IgD-negative memory B cell (primary cell): Measurements from ENCODE around the gene FRMD4B. TPM values are rescaled to one million over a fixed set of nuclear protein-coding genes. Genes with fewer than 3 reads are reported as not detected.

ENCODE experiments used
- H3K27ac Mint-ChIP-seq, 3 donors: one replicate each; pipeline ENCODE4 v1.8.0; 2020 to 2022; ENCODE audit warnings: mild to moderate bottlenecking in 3 of 3, mixed read lengths in 3 of 3, moderate library complexity in 1 of 3
- H3K27me3 Mint-ChIP-seq: one replicate; pipeline ENCODE4 v1.8.0; 2021; ENCODE audit warnings: mixed read lengths
- H3K36me3 Mint-ChIP-seq: one replicate; pipeline ENCODE4 v1.8.0; 2020; ENCODE audit warnings: mild to moderate bottlenecking, mixed read lengths
- H3K4me1 Mint-ChIP-seq, 3 donors: one replicate each; pipeline ENCODE4 v1.8.0; 2020 to 2022; ENCODE audit warnings: mixed read lengths in 3 of 3, mild to moderate bottlenecking in 1 of 3
- H3K4me3 Mint-ChIP-seq, 4 donors: one replicate each; pipeline ENCODE4 v1.8.0; 2020 to 2022; ENCODE audit warnings: mild to moderate bottlenecking in 4 of 4, mixed read lengths in 4 of 4, moderate library complexity in 3 of 4
- H3K9me3 Mint-ChIP-seq, 3 donors: one replicate each; pipeline ENCODE4 v1.8.0; 2020 to 2021; ENCODE audit warnings: mixed read lengths in 3 of 3, mild to moderate bottlenecking in 1 of 3
- polyA plus RNA-seq: library from polyadenylated mRNA; unstranded; fragments of 300-500 nt; fragmentation: Illumina TruSeq; gene quantifications from one replicate; pipeline ENCODE4 v1.2.3, GENCODE V29; 2021

FRMD4B gene
- polyA plus RNA-seq, 1 donor from 2014 or later = 0.05 TPM

DNA sequence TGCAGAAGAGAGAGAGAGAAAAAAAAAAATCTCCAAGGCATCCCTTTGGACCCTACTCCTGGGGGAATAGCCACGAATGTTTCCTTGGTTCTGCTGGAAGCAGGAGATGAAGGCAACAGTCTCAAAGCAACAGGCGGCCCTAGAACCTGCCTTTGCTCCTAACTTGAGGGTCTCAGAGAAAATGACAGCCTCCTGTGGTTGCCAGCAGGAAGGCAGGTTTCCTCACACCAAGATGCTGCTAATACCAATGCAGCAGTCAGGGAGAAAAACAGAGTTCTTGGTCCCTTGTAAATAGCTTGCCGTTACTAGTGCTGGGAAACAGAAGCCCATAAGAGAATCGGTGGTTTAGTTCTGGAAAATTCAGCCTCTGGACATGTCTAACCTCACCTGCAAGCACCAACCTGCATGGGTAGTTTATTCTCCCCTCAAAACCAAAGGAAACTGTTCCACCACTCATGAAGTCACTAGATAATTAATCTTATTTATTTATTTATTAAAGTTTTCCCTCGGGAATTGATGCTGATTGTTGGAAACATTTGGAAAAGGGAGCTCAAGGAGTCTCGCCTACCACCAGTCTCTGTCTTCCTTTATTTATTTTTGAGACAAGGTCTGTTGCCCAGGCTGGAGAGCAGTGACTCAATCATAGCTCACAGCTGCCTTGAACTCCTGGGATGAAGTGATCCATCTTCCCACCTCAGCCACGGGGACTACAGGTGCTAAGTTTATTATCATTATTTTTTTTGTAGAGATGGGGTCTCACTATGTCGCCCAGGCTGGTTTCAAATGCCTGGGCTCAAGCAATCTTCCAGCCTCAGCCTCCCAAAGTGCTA is 883 bp upstream of the FRMD4B start:
- no peaks in the 10 kb centered on the region for H3K36me3 Mint-ChIP-seq
- no peak overlapping the region for H3K27ac Mint-ChIP-seq
- peaks cover 37% of the 10 kb centered on the region for H3K27me3 Mint-ChIP-seq

DNA sequence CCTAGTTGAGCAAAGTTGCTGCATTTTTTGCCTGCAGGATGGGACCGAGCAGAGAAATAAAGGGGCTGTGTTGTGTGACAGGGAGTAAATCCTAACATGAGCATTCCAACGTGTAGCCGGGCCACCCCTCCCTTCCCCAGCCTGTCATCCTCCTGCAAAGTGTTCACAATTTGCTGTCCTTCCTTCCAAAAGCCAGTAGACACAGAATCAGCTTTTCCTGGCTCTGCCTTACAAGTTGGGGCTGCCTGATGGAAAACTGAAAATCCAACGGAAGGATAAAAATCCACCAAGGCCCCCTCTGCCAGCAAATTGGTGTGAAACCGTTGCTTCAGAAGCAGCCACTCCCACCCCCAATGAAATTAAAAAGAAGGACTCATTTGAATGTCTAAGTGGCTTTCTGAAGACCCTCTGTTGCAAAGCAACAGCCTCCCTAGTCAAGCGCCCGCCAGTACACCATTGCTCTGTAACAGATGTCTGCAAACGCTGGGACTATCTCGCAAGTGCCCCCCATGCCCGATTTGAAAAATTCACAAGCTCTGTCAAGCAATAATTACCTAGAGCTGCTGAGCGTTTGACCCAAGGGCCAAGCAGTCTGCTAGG is 665 bp downstream of the FRMD4B start:
- H3K36me3 Mint-ChIP-seq = no peaks in the 10 kb centered on the region
- peak overlapping the region in 3 of 4 donors; percentile 18 to 79 (median 54) for H3K4me3 Mint-ChIP-seq
- no peaks in the 10 kb centered on the region for H3K9me3 Mint-ChIP-seq
- H3K27ac Mint-ChIP-seq = no peak overlapping the region
- H3K27me3 Mint-ChIP-seq = peaks cover 36% of the 10 kb centered on the region
- peaks cover 0 to 2% (median 0%) of the 10 kb centered on the region in 3 donors for H3K4me1 Mint-ChIP-seq

More for the DNA sequence above, 883 bp upstream of the FRMD4B start:
- Mint-ChIP-seq H3K9me3 (no peaks in the 10 kb centered on the region), H3K4me3 (peak overlapping the region in 3 of 4 donors; percentile 33 to 64 (median 41)), H3K4me1 (peaks cover 0 to 2% (median 0%) of the 10 kb centered on the region in 3 donors)

DNA sequence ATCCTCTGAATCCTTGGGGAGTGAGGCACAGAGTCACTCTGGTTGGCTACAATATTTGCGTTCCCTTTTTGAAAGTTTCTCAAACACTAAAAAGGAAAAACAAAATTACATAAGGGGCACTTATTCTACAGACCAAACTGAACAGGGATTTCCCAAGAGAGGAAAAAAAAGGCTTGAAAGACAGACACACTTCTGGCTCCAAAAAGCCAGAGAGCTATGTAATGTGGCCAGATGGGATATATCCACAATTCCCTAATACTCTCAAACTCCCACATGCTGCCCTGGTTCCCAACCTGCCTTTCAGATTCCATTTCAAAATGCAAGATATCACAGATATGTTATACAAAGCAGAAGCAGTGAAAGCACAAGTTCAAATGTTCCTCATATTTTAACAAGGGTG is 1.6 kb downstream of the FRMD4B start:
- H3K9me3 Mint-ChIP-seq = no peaks in the 10 kb centered on the region
- H3K27ac Mint-ChIP-seq = no peak overlapping the region
- no peaks in the 10 kb centered on the region for H3K36me3 Mint-ChIP-seq
- H3K4me3 Mint-ChIP-seq = peak overlapping the region in 1 of 4 donors; percentile 79
- peaks cover 35% of the 10 kb centered on the region for H3K27me3 Mint-ChIP-seq
- peaks cover 0 to 2% (median 0%) of the 10 kb centered on the region in 3 donors for H3K4me1 Mint-ChIP-seq

DNA sequence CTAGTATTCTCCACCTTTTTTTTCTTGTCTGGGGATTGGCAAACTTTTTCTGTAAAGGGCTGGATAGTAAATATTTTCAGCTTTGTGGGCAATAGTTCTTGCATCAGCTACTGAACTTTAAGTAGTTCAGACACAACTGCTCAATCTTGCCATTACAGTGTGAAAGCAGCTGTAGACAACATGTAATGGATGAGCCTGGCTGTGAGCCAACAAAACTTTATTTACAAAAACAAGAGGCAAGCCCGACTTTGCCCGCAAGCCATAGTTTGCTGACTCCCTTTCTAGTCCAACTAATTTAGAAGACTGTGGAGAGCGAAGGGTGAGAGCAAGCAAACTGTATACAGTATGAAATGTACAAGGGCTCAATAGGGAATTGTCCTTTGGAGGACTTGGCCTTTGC is 6.2 kb downstream of the FRMD4B start:
- H3K4me1 Mint-ChIP-seq = no peaks in the 10 kb centered on the region
- peaks cover 15% of the 10 kb centered on the region for H3K27me3 Mint-ChIP-seq

DNA sequence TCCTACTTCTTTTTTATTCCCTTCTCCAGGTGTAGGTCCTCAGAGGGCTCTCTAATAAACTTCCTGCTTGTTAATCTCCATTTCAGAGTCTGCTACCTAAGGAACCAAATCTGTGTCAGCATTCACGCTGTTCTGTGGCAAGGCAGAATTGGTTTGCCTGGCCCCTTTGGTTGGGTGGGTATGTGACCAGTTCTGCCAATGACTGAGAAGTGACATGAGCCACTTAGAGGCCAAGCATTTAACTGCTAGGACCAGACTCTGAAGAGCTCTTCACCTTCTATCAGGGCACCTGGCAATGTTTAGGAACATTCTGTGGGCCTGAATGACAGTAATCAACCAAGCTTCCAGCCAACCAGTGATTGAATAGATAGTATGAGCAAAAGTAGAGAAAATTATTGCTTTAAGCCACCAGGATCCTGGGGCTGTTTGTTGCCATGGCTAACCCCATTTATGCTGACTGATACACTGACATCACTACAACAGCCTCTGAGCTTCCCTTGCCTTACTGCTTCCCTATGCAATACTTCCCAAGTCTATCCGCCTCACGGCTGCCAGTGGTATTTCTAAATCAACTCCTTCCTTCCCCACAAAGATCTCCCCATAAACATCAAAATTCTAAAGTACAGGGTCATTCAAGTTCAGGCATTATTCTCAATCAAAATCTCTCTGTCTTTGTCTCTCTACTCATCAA is 7.6 kb downstream of the FRMD4B start:
- H3K4me1 Mint-ChIP-seq = no peaks in the 10 kb centered on the region
- no peak overlapping the region for H3K4me3 Mint-ChIP-seq
- H3K36me3 Mint-ChIP-seq = no peaks in the 10 kb centered on the region
- peaks cover 9% of the 10 kb centered on the region for H3K27me3 Mint-ChIP-seq
- peaks cover 0 to 4% (median 0%) of the 10 kb centered on the region in 3 donors for H3K9me3 Mint-ChIP-seq
- no peak overlapping the region for H3K27ac Mint-ChIP-seq

More for the DNA sequence above, 6.2 kb downstream of the FRMD4B start:
- Mint-ChIP-seq H3K9me3 (peaks cover 0 to 4% (median 0%) of the 10 kb centered on the region in 3 donors), H3K27ac (no peak overlapping the region), H3K36me3 (no peaks in the 10 kb centered on the region), H3K4me3 (no peak overlapping the region)

DNA sequence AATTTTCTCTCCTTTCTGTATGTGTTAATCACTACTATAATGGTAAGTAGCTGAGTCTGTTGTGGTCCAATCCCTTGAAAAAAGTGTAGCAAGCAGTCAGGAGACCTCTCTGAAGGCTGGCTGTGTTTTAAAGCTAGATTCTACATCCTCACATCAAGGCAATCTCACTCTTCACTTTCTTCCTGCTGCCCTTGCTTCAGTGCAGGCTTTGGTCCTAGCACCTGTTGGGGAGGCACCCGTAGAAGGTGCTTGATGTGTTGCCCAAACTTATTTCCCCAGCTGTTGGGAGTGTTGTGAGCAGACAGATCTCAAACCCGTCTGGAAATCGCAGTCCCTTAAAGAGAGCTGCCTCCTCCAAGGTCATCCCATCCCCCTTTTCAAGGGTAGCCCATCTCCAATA is 8.6 kb downstream of the FRMD4B start:
- Mint-ChIP-seq H3K9me3 (peaks cover 0 to 4% (median 0%) of the 10 kb centered on the region in 3 donors), H3K4me3 (no peak overlapping the region), H3K27me3 (peaks cover 9% of the 10 kb centered on the region), H3K36me3 (no peaks in the 10 kb centered on the region), H3K27ac (no peak overlapping the region), H3K4me1 (no peaks in the 10 kb centered on the region)

DNA sequence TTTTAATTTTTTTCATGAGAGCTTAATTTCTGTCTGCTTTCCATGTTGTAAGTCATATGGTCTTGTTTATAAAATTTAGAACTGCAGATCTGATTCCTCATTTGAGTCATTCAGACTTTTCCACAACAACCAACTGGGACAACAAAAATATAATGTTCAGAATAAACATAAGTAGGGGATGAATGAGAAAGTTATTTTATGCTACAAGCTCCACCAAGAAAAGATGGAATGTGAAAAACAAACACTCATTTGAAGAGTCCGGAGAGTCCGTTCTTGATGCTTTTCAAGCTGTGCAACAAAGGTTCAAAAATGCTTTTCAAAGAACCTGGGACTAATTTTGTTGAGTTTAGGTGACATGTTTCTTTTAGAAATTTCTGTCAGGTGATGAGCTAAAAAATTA is 9.2 kb downstream of the FRMD4B start:
- Mint-ChIP-seq H3K4me1 (no peaks in the 10 kb centered on the region), H3K4me3 (no peak overlapping the region), H3K9me3 (peaks cover 0 to 4% (median 0%) of the 10 kb centered on the region in 3 donors), H3K27me3 (peaks cover 9% of the 10 kb centered on the region), H3K36me3 (no peaks in the 10 kb centered on the region), H3K27ac (no peak overlapping the region)

DNA sequence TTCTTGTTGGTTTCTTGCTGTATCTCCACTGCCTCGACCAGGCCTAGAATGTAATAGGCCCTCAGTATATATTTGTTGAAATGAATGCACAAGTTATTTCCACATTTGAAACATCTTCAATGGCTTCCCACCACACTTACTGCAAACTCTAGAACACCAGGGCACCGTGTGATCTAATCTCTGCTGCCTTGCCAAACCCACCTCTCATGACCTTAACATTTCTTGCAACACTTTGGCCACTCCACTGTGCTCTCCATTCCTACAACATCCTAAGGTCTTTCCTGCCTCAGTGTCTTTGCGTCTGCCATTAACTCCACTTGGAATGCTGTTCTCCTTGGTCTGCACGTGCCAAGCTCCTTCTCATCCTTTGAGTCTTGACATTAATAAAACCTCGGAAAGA is 14.1 kb downstream of the FRMD4B start:
- Mint-ChIP-seq H3K4me1 (peaks cover 11 to 22% (median 20%) of the 10 kb centered on the region in 3 donors), H3K27me3 (peaks cover 12% of the 10 kb centered on the region), H3K27ac (no peak overlapping the region), H3K4me3 (no peak overlapping the region), H3K36me3 (no peaks in the 10 kb centered on the region), H3K9me3 (no peaks in the 10 kb centered on the region)

DNA sequence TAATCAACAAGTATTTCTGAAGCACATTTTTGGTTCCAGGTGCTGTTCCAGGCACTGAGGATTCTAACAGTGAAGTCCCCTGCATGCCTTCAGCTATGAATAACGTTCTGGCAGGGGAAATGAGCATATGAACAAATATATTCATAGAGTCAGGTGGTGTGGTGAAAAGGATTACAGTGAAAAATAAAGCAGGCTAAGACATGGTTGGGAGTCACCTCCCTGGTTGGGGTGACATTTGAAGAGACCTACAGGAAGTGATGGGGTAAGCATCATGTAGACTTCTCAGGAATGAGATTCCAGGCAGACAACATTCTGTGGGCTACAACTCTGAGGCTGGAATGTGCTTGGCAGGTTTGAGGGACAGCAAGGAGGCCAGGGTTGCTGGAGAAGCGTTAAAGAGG is 15.0 kb downstream of the FRMD4B start:
- H3K4me3 Mint-ChIP-seq = no peak overlapping the region
- peaks cover 11 to 22% (median 20%) of the 10 kb centered on the region in 3 donors for H3K4me1 Mint-ChIP-seq
- no peaks in the 10 kb centered on the region for H3K9me3 Mint-ChIP-seq
- peaks cover 10% of the 10 kb centered on the region for H3K27me3 Mint-ChIP-seq
- H3K27ac Mint-ChIP-seq = no peak overlapping the region
- H3K36me3 Mint-ChIP-seq = no peaks in the 10 kb centered on the region

DNA sequence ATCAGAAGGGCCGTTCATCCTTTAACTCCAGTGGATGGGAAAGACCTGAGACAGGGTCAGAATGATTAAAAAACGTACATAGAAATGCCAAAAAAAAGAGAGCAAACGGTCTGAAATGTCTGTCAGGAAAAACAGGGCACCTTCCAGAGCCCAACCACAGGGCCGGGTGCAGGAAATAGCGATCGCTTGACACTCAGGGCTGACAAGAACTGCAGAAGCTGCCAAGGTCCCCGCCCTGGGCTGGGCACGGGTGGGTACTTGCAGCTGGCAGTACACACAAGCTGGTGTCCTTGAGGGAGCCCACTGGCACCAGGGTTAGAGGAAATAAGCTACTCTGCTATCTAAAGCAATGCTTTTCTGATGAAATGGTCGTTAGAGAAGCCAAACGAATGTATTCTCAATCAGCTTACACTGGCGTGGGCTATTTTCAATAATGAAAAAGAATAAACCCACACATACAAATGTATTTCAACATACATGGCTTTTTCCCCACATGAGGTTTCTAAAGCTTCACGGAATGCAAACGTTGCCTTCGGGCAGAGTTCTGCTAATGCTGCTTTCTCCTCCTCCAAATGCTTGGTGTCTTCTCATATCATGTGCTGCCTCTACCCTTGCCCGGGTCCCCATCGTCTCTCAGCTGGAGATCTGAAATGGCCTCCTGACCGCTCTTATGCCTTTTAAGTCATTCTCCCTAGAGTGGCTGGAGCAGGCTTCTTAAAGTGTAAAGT is 15.6 kb downstream of the FRMD4B start:
- H3K27me3 Mint-ChIP-seq = peaks cover 10% of the 10 kb centered on the region
- H3K9me3 Mint-ChIP-seq = no peaks in the 10 kb centered on the region
- H3K4me1 Mint-ChIP-seq = peaks cover 11 to 22% (median 20%) of the 10 kb centered on the region in 3 donors
- peak overlapping the region in 1 of 3 donors; percentile 17 for H3K27ac Mint-ChIP-seq
- peak overlapping the region in 2 of 4 donors; percentile 29 to 49 for H3K4me3 Mint-ChIP-seq
- H3K36me3 Mint-ChIP-seq = no peaks in the 10 kb centered on the region

DNA sequence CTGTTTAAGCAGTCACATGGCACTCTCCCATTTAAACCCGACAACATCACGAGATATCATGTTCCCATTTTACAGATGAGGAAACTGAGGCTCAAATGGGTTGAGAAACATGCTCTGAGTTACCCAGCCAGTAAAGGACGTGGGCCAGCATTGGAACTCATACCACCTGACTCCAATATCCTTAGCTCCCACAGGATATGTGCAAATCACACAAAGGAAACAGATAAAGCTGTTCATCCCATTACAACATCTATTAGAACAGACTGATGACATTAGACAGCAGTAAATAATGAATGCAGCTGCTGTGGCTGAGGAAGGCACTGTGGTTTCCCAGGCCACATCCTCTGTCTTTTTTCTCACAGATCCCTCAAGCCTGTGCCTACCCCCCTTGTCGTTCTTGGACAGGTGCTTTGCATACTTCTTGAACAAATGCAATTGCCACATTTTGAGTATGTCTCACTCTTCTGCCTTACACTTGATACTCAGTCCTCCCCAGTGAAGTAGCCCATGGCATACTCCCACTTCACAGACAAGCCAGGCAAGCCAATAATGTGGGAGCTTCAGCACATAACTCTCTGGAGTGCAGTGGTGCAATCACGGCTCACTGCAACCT is 17.7 kb downstream of the FRMD4B start:
- peaks cover 10% of the 10 kb centered on the region for H3K27me3 Mint-ChIP-seq
- H3K9me3 Mint-ChIP-seq = no peaks in the 10 kb centered on the region
- peaks cover 11 to 22% (median 20%) of the 10 kb centered on the region in 3 donors for H3K4me1 Mint-ChIP-seq
- peak overlapping the region in 1 of 4 donors; percentile 55 for H3K4me3 Mint-ChIP-seq
- H3K27ac Mint-ChIP-seq = no peak overlapping the region
- no peaks in the 10 kb centered on the region for H3K36me3 Mint-ChIP-seq

DNA sequence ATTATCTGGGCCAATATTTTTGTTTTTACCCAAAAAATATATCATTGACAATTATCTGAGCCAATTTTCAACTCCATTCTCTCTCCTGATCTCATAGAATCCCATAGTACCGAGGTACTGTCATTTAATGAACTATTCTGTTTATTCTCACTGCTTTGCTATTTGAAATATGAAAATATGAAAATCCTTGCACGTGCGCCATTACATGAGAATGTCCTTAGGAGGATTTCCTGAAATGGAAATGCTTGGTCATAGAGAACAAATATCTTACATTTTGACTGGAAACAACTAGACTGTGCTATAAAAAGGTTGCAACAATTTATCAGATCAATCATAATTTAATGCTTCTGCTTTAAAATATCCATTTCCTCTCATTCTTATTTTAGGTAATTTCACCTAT is 18.3 kb downstream of the FRMD4B start:
- Mint-ChIP-seq H3K4me1 (peaks cover 11 to 22% (median 20%) of the 10 kb centered on the region in 3 donors), H3K27me3 (peaks cover 10% of the 10 kb centered on the region), H3K9me3 (no peaks in the 10 kb centered on the region), H3K36me3 (no peaks in the 10 kb centered on the region), H3K4me3 (no peak overlapping the region), H3K27ac (peak overlapping the region in 1 of 3 donors; percentile 20)

DNA sequence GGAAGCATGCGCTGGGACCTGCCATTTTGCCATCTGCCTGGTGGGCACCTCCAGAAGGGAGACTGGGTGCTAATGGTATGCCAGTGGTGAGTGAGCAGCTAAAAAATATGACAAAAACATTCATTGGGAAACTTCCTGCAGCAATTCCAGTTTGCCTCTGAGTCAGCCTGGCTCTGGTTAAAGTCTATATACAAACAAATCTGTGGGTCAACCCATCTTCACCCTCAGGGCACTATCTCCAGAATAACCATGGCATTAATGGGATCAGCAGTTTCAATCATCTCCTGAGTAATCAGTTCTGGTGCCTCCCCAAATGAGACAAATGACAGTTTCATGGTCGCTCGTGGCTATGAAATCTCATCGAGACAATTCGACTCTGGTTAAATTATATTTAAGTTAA is 21.5 kb downstream of the FRMD4B start:
- H3K4me3 Mint-ChIP-seq = no peak overlapping the region
- H3K36me3 Mint-ChIP-seq = peaks cover 2% of the 10 kb centered on the region
- no peak overlapping the region for H3K27ac Mint-ChIP-seq
- no peaks in the 10 kb centered on the region for H3K9me3 Mint-ChIP-seq
- peaks cover 9 to 11% (median 11%) of the 10 kb centered on the region in 3 donors for H3K4me1 Mint-ChIP-seq
- peaks cover 8% of the 10 kb centered on the region for H3K27me3 Mint-ChIP-seq

DNA sequence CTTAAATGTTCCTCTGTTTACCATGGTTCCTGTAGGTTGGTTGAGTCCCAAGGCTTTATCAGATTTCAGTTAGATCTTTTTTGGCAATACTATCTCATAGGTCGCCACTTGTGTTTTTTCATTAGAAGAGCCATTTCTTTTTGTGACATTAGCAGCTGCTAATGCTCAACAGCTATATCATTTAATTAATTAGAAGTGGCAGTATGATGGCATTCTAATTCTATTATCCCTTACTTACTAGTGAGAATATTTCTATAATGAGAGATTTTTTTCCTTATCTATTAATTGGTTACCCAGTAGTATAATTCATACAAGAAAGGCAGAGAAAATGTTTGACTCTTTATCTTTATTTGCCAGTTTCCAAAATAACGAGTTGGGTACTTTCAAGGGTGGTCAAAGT is 25.2 kb downstream of the FRMD4B start:
- Mint-ChIP-seq H3K4me3 (no peak overlapping the region), H3K36me3 (peaks cover 2% of the 10 kb centered on the region), H3K27ac (peak overlapping the region in 1 of 3 donors; percentile 59), H3K9me3 (peaks cover 3 to 7% (median 5%) of the 10 kb centered on the region in 3 donors), H3K27me3 (peaks cover 1% of the 10 kb centered on the region), H3K4me1 (no peaks in the 10 kb centered on the region)
